GM12878 (cell line): ENCODE results near the gene ZNF385C.

ENCODE experiments used
- CBX3 ChIP-seq: fragments of 200-600 bp; sonication (generic); IDR thresholded peaks from 2 replicates; pipeline ENCODE4 v1.6.1; 2016; ENCODE audit warnings: low read depth, borderline replicate concordance
- CTCF ChIP-seq, 3 experiments: IDR thresholded peaks in 2 of 3; conservative IDR thresholded peaks in 1 of 3; 2 replicates each; pipeline ENCODE4 v1.5.1; 2011; ENCODE audit warnings: low read depth in 3 of 3, low read length in 3 of 3, mild to moderate bottlenecking in 3 of 3, control low read depth in 2 of 3, moderate library complexity in 2 of 3, inconsistent platforms in 1 of 3, mixed read lengths in 1 of 3; ENCODE audit not compliant: control insufficient read depth in 2 of 3, insufficient read depth in 1 of 3; ENCODE audit errors: extremely low read depth in 1 of 3
- EZH2 ChIP-seq: IDR thresholded peaks from 2 replicates; pipeline ENCODE4 v1.6.1; 2012; ENCODE audit warnings: low read depth, mild to moderate bottlenecking, control low read depth, inconsistent platforms, low read length, borderline replicate concordance; ENCODE audit not compliant: control insufficient read depth
- MTA2 ChIP-seq: fragments of 450-650 bp; IDR thresholded peaks from 2 replicates; pipeline ENCODE4 v1.6.1; 2016; ENCODE audit warnings: low read depth, mild to moderate bottlenecking, moderate library complexity
- MYC ChIP-seq: IDR thresholded peaks from 2 replicates; pipeline ENCODE4 v1.6.1; 2011; ENCODE audit warnings: mild to moderate bottlenecking, low read length, moderate library complexity, inconsistent platforms; ENCODE audit not compliant: insufficient read depth, insufficient replicate concordance, insufficient read length, severe bottlenecking
- POLR2A ChIP-seq: IDR thresholded peaks from 2 replicates; pipeline ENCODE4 v1.6.1; 2011; ENCODE audit warnings: low read depth, mild to moderate bottlenecking, low read length
- POLR2AphosphoS5 ChIP-seq: IDR thresholded peaks from 2 replicates; pipeline ENCODE4 v1.6.1; 2011; ENCODE audit warnings: mild to moderate bottlenecking, low read length, inconsistent platforms
- RCOR1 ChIP-seq: conservative IDR thresholded peaks from 2 replicates; pipeline ENCODE4 v1.6.1; 2012; ENCODE audit warnings: low read depth, low read length, improper control_type of control experiment
- SREBF2 ChIP-seq: IDR thresholded peaks from 2 replicates; pipeline ENCODE4 v1.6.1; 2012; ENCODE audit warnings: mild to moderate bottlenecking, low read length
- TARDBP ChIP-seq: IDR thresholded peaks from 2 replicates; pipeline ENCODE4 v1.6.1; 2016; ENCODE audit warnings: borderline replicate concordance
- TCF3 ChIP-seq: IDR thresholded peaks from 2 replicates; pipeline ENCODE4 v1.6.1; 2012; ENCODE audit warnings: low read depth, mild to moderate bottlenecking, low read length, borderline replicate concordance; ENCODE audit not compliant: insufficient read depth

GRCh38 chr17:42104264-42104663 is 6.0 kb upstream of the ZNF385C start:
- no peak for TF ChIP-seq EZH2
- no peak for TF ChIP-seq POLR2A
- no peak for TF ChIP-seq CBX3
- no peak for TF ChIP-seq CTCF (IDR thresholded peaks at IDR 0.05 in 2 of 3, conservative IDR thresholded peaks at IDR 0.05 in 1 of 3; ENCODE audit: control insufficient read depth in 2 of 3, extremely low read depth in 1 of 3, insufficient read depth in 1 of 3, low read depth in 3 of 3, low read length in 3 of 3)
- no peak for TF ChIP-seq TARDBP
- no peak for TF ChIP-seq MYC
- no peak for TF ChIP-seq TCF3
- no peak for TF ChIP-seq MTA2
- no peak for TF ChIP-seq SREBF2
- TF ChIP-seq POLR2AphosphoS5: no peak
- no peak for TF ChIP-seq RCOR1
